ENCODE results near the gene MPEG1.

DNA sequence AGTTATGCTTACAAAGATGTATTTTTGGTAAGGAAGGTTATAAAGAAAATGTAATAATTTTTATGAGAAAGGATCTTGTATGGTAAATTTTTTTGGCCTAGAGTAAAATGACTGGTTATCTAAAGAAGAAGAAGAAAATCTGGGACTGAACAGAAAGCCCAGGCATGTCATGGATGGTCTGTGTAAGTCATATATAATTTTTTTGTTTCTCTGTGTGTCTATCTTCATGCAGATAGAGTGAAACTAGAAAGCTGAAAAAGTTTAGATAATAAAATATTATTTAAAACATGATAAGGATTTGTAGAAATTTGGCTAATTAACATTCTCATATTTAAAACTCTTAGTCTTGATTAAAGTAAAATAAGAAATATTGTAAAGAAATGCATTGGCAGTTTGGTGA lies 27.6 kb upstream of the MPEG1 start:
- TF ChIP-seq CTCF (IDR thresholded peaks at IDR 0.05; ENCODE audit: borderline replicate concordance, extremely low read depth, low read length, poor library complexity, severe bottlenecking) (no peak), EZH2 (IDR thresholded peaks at IDR 0.05; ENCODE audit: borderline replicate concordance, low read depth, low read length, severe bottlenecking) (no peak)

All from DND-41 (cell line).